Measurements from ENCODE around the gene TGIF2LY.
"Not testable (repeated sequence)": the region's sequence is repeated elsewhere in the genome, so short reads cannot be mapped to it uniquely, and the experiment has no call there.

TGIF2LY gene

DNA sequence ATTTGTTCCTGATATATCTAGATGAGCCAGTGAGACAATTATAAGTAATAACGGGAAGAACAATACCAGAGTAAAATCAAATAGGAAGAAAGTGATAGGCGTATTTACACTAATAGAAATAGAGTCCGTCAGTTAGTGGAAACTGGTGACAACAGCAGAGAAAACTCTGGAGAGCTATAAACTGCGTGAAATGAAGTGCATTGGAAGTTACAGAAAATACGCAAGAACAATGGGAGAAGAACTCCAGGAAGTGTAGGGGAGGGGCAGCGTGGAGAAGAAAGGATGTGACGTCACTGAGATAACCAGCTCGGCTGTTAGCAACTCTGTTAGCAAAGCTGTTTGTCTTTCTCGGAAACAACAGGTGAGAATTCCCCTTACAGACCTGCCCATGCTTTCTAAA, at the start of gene TGIF2LY:
TSS of gene TGIF2LY (plus strand) at position 301 of the 400 bp plus-strand sequence. CDS start 178 bp downstream, outside the sequence.
- DNase-seq (ENCODE audit: low read depth in 2 of 2), result not testable (repeated sequence)
